Heart right ventricle (tissue), 16 donors: ENCODE measurements around the gene RTL10. TPM values are rescaled to one million over a fixed set of nuclear protein-coding genes. Genes with fewer than 3 reads are reported as not detected.

Experiments used
- ATAC-seq, 8 donors: fragments of 200-7000 bp; cut with Tn5 transposase; one replicate each; pipeline ENCODE4 v1.9.1; 2020; ENCODE audit warnings: mild to moderate bottlenecking in 8 of 8, moderate library complexity in 8 of 8, moderate number of reproducible peaks in 1 of 8
- DNase-seq, 2 donors: peaks; one replicate each; pipeline ENCODE4 v3.0.0-alpha.2; 2020
- H3K27ac ChIP-seq, 10 donors: fragments of 200-600 bp; sonication (generic) in 2 of 10; one replicate each; pipeline versions ENCODE4 v1.5.0 to v1.8.0; 2020 to 2022; ENCODE audit warnings: mild to moderate bottlenecking in 3 of 10
- H3K27me3 ChIP-seq, 7 donors: fragments of 200-600 bp; one replicate each; pipeline ENCODE4 v1.8.0; 2021 to 2022; ENCODE audit warnings: mild to moderate bottlenecking in 2 of 7
- H3K36me3 ChIP-seq, 9 donors: fragments of 200-600 bp; sonication (generic) in 1 of 9; one replicate each; pipeline versions ENCODE4 v1.5.0 to v1.8.0; 2020 to 2022; ENCODE audit warnings: mild to moderate bottlenecking in 2 of 9
- H3K4me1 ChIP-seq, 9 donors: fragments of 200-600 bp; sonication (generic) in 1 of 9; one replicate each; pipeline versions ENCODE4 v1.5.0 to v1.8.0; 2020 to 2022; ENCODE audit warnings: mild to moderate bottlenecking in 4 of 9
- H3K4me3 ChIP-seq, 10 donors: fragments of 200-600 bp; sonication (generic) in 2 of 10; one replicate each; pipeline versions ENCODE4 v1.5.0 to v1.8.0; 2020 to 2022; ENCODE audit warnings: mild to moderate bottlenecking in 7 of 10, moderate library complexity in 2 of 10
- H3K9me3 ChIP-seq, 11 donors: fragments of 200-600 bp in 10 of 11; sonication (generic) in 2 of 11; one replicate each; pipeline versions ENCODE4 v1.5.0 to v1.8.0; 2013 to 2022; ENCODE audit warnings: mild to moderate bottlenecking in 2 of 11, control low read depth in 1 of 11, moderate library complexity in 1 of 11
- CTCF ChIP-seq, 9 donors: fragments of 200-600 bp; sonication (generic) in 2 of 9; IDR thresholded peaks; one replicate each; pipeline versions ENCODE4 v1.5.0 to v1.8.0; 2021 to 2022; ENCODE audit warnings: antibody characterized with exemption in 9 of 9, mild to moderate bottlenecking in 5 of 9, moderate library complexity in 1 of 9
- WGBS, 2 donors: extraction: QIAGEN DNeasy Blood & Tissue Kit; methylation state at CpG; one replicate each; pipeline ENCODE4 v1.1.7; 2013; ENCODE audit warnings: inconsistent platforms in 1 of 2; 5-methylcytosine and 5-hydroxymethylcytosine counted together
- intact Hi-C, 10 donors: fragments of 100-400 bp; cut with DNase I; formaldehyde crosslinking; loops; one replicate each; pipeline versions ENCODE4 v1.11.1 to v1.14.2; 2022
- polyA plus RNA-seq, 2 donors: library from polyadenylated mRNA; stranded (reverse); fragments of 200-250 nt; gene quantifications; one replicate each; pipeline ENCODE4 v1.2.3, GENCODE V29; 2013
- total RNA-seq, 10 donors: library from RNA; stranded (reverse); fragmentation: NEBNext Ultra II Directional in 3 of 10; extraction: Animal tissue kit (Norgen Biotek cat#: 25700) in 3 of 10; gene quantifications; one replicate each; pipeline versions ENCODE4 v1.2.1 to v1.2.4, GENCODE V29; 2021 to 2023
- donor health status: Arrhythmogenic right ventricular cardiomyopathy.
- donor health status: ischemic (EF 13 %, LVEDD 7.1; RV severe dilation, severe dysfunction).
- donor health status: healthy with polysubstance abuse.
- donor health status: DM: no; HTN: yes; CAD: no.
- donor health status: DM: no; HTN: no; CAD: no.
- donor health status: ischemic (EF 25% LVEDD 6.9; RV normal size, moderate dysfunction).
- donor health status: ischemic (EF 25% LVEDD 5.7; RV mildly dilated, moderate dysfunction).
- donor health status: healthy.
- donor health status: DM: yes; HTN: yes; CAD: no.
- donor health status: Ischemic cardiomyopathy.
- donor health status: ischemic (EF 35%, LVEDD 5.7; RV mildly dilated, moderate dysfunction).
- donor health status: nonischemic (EF 11% LVEDD 7.7; RV severe dilation, severe dysfunction).
- donor health status: DM: yes; HTN: yes; CAD: no.
- donor health status: PGD.
- donor health status: ischemic (EF 29% LVEDD 5.4; RV normal size, mild dysfunction).
- donor health status: nonischemic (EF 23%, LVEDD 6.1; RV moderate dilation, normal function).

The RTL10 gene
- total and polyA plus RNA-seq, 12 donors, result 4.0 to 12.0 (median 7.1) TPM

DNA sequence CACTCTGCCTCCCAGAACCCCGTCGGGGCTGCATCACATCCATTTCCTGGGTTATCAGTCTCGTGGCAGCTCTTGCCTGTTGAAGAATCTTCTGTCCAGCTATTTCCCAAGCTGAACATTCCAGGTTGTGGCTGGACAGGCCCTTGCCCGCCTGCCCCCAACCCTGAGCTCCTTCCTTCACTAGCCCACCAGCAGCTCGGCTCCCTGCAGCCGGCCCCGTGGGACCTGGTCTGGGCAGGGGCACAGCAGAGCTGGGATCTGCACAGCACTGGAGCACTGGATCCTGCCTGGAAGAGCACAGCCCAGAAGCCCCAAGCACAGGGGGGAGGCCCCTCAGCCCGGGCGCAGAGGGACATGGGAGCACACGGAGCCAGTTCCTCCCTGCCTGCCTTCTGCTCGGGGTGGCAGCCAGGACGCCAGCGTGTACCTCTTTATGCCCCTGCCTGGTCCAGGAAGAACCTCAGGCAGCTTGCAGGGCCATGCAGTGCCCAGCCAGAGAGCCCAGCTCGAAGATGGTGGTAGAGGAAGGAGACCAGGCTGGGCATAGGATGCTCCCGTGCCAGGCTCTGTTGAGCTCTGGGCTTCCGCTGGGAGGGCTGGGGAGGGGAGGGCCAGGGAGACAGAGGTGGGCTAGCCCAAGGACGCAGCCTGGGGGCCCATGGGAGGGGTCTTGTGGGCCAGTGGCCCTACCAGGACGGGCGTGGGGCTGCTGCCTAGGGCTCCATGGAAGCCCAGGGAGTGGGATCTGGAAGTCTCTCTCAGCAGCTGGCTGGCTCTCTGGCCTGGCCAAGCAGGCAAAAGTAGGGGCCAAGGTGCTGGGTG, 16.6 kb upstream of the RTL10 start:
- intact Hi-C loops, result loop anchor here in 1 of 10 donors (5.0 kb wide), 1 partner anchor 39 kb away; no protein-coding TSS in a partner anchor
- H3K4me1 ChIP-seq, result peaks cover 2 to 15% (median 10%) of the 10 kb centered on the region in 9 donors
- no peak overlapping the region for H3K27ac ChIP-seq
- H3K27me3 ChIP-seq, result no peaks in the 10 kb centered on the region
- no peak overlapping the region for H3K4me3 ChIP-seq
- WGBS, 2 donors, result 75 to 79% methylated on average over 19 of the region's 19 CpGs
- no peaks in the 10 kb centered on the region for H3K9me3 ChIP-seq
- ATAC-seq (no peak), DNase-seq (no peak)
- peaks cover 0 to under 1% (median 0%) of the 10 kb centered on the region in 9 donors for H3K36me3 ChIP-seq
- TF ChIP-seq CTCF (IDR thresholded peaks at IDR 0.05), result no peak

DNA sequence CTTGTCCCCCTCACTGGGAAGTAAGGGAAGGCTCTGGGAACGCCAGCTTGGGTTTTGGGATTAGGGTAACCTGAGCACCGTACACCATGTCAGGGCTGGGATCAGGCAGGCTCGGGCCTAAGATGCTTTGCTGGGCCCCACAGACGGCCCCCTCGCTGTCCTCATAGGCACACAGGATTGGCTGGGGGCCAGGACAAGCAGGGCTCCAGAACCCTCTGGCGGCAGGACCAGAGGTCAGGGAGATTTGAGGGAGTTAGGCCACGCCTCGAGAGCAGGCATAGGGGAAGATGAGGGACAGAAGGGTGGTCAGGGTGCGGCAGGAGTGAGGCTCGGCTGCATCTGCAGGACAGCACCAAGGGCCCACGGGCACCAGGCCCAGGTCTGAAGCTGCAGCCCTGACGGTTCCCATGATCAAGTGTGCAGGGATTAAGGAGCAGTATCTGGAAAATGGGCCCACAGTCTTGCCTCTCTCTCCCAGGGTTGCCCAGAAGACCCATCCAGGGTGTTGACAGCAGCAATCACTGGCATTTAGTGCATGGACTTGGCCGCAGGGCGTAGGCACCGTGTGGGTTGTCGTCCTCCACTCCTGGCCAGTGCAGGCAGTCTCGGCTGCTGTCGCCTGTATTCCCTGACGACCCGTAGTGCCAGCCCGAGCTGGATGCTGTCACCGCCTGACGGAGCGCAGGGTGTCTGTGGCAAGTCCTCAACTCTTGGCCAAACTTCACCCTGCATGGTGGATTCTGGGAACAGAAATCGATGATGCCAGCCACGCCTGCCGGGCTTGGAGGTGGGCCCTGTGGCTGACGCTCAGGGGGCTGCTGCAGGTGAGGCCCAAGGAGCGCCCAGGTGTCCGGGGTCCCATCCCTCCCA, 15.7 kb upstream of the RTL10 start:
- no peak overlapping the region for H3K27ac ChIP-seq
- no peaks in the 10 kb centered on the region for H3K36me3 ChIP-seq
- ATAC-seq (peak in 5 of 8 donors; percentile 11 to 61 (median 54)), DNase-seq (peak in 1 of 2 donors; percentile 28)
- 78 to 81% methylated on average over 30 of the region's 30 CpGs for WGBS, 2 donors
- H3K9me3 ChIP-seq, result no peaks in the 10 kb centered on the region
- intact Hi-C loops, result loop anchor here in 1 of 10 donors (5.0 kb wide), 1 partner anchor 38 kb away; no protein-coding TSS in a partner anchor
- H3K4me3 ChIP-seq, result no peak overlapping the region
- no peaks in the 10 kb centered on the region for H3K27me3 ChIP-seq
- peaks cover 2 to 15% (median 10%) of the 10 kb centered on the region in 9 donors for H3K4me1 ChIP-seq
- TF ChIP-seq CTCF (IDR thresholded peaks at IDR 0.05), result no peak

DNA sequence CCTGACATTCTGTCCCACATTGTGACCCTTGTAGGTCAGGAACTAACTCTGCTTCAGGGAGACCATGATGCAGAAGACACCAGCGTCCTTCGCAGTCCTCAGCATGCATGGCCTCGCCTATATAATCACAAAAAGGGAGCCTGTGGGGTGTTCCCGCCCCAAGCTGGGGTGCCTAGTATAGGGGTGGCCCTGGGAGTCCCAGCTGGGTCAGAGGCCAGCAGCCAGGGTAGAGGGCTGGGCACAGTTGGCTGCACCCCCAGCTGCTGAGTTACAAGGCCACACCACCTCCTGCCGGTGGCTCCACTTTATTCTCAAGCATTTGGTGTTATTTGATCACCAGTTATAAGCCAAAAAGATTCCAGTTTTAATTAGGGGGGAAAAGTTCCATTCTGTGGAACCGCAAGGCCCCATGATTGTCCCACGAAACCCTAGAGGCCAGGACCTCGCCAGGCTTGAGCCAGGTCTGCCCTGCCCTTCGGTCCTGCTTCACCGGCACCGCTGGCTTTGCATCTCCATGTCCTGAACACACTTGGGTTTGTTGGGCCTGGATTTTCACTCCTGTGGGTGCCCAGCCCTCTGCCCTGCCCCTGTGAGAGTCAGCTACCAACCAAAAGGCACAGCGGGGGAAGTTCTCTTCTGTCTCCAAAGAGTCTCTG, 15.0 kb upstream of the RTL10 start:
- no peak overlapping the region for H3K4me3 ChIP-seq
- WGBS, 2 donors, result 97% methylated on average over 12 of the region's 12 CpGs
- no peaks in the 10 kb centered on the region for H3K27me3 ChIP-seq
- intact Hi-C loops, result loop anchor here in 2 of 10 donors (5.0 kb wide), 2 partner anchors 37 to 38 kb away; no protein-coding TSS in a partner anchor
- DNase-seq, result no peak
- TF ChIP-seq CTCF (IDR thresholded peaks at IDR 0.05), result no peak
- no peak for ATAC-seq
- no peaks in the 10 kb centered on the region for H3K9me3 ChIP-seq
- peaks cover under 1 to 11% (median 6%) of the 10 kb centered on the region in 9 donors for H3K4me1 ChIP-seq
- no peak overlapping the region for H3K27ac ChIP-seq
- H3K36me3 ChIP-seq, result no peaks in the 10 kb centered on the region
